HG03196 (cell line): Measurements from ENCODE around the gene MTG1.
"Not testable (repeated sequence)": the region's sequence is repeated elsewhere in the genome, so short reads cannot be mapped to it uniquely, and the experiment has no call there.

Experiments used
- ATAC-seq: cut with Tn5 transposase; IDR thresholded peaks from one replicate; pipeline ENCODE4 v1.9.1; 2021; ENCODE audit not compliant: unreplicated experiment

Gene MTG1

GRCh38 chr10:133397938-133398337 is 4.0 kb downstream of the MTG1 start:
- ATAC-seq, result no peak

DNA sequence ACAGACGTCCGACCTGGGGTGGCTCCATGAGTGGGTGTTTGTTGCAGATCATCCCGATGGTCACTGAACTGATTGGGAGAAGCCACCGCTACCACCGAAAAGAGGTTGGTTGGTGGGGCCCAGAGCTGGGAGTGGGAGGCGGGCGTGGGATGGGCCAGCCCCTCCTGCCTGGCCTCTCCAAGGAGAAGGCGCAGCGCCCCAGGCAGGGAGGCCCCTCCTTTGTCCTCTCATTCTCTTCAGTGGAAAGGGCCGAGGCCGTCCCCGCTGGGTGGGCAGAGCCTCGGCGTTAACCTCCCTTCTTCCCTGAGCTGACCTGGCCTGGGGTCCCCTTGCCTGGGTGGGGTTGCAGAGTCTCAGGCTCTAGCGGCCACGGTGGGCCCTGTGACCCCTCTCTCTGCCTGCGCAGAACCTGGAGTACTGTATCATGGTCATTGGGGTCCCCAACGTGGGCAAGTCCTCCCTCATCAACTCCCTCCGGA is 5.2 kb downstream of the MTG1 start:
- no peak for ATAC-seq

DNA sequence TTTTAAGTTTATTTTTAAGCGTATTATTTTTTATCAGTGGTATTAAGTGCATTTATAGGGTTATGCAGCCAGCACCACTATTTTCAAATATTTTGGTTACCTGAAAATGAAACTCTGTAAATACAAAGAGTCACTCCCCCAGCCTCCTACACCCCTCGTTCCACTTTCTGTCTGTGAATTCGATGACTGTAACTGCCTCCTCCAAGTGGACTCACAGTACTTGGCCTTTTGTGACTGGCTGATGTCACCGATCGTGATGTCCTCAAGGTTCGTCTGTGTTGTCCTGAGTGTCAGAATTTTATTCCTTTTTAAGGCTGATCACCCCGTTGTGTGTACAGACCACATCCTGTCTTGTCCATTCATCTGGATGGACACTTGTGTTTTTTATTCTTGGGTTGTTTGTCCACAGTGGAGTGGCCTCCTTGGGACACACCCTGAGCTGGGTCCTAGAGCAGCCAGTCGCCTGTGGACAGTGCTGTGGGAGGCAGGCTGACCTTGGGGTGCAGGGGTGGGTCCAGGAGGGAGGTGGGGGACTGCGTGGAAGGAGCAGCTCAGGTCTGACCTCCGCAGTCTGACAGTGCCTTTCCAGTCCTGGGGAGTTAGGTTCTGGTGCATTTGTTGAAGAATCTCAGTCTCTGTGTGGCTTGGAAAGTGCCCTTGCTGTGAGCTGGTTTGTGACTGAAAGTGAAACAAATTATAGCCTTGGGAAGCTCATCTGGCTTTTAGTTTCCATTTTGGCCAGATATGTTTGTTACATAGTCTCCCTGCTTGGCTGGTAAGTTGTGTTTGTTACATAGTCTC is 6.9 kb downstream of the MTG1 start:
- ATAC-seq, result peak; percentile 65

GRCh38 chr10:133401500-133401899 is 7.5 kb downstream of the MTG1 start:
- ATAC-seq, result peak; percentile 1

- ATAC-seq, result no peak
Observed at GRCh38 chr10:133401981-133402725, 8.2 kb downstream of the MTG1 start.

- no peak for ATAC-seq
Observed at GRCh38 chr10:133403359-133403758, 9.4 kb downstream of the MTG1 start.

GRCh38 chr10:133403784-133404183 is 9.8 kb downstream of the MTG1 start:
- no peak for ATAC-seq

DNA sequence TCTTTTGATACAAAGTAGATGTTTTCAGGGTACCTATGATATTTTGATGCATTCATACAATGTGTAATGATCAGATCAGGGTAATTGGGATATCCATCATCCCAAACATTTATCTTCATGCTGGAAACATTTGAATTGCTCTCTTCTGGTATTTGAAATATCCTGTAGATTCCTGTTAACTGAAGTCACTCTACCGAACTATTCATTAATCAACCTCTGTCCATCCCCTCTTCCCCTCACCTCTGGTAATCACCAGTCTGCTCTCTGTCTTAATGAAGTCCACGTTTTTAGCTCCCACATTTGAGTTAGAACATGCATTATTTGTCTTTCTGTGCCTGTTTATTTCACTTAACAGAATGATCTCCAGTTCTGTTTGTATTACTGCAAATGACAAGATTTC is 11.3 kb downstream of the MTG1 start:
- ATAC-seq, result no peak

DNA sequence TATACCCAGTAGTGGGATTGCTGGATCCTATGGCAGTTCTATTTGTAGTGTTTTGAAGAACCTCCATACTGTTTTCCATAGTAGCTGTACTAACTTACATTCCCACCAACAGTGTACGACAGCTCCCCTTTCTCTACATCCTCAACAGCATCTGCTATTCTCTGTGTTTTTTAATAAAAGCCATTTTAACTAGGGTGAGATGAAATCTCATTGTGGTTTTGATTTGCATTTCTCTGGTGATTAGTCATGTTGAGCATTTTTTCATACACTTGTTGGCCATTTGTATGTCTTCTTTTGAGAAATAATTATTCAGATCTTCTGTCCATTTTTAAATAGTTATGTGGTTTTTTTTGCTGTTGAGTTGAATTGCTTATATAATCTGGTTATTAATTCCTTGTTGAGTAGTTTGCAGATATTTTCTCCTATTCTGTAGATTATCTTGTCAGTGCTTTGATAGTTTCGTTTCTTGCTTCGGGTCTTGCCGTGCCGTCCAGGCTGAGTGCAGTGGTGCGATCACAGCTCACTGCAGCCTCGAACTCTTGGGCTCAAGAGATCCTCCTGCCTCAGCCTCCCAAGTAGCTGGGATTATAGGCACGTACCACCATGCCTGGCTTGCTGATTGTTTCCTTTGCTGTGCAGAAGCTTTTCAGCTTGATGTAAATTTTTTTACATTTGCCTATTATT is 12.0 kb downstream of the MTG1 start:
- no peak for ATAC-seq

DNA sequence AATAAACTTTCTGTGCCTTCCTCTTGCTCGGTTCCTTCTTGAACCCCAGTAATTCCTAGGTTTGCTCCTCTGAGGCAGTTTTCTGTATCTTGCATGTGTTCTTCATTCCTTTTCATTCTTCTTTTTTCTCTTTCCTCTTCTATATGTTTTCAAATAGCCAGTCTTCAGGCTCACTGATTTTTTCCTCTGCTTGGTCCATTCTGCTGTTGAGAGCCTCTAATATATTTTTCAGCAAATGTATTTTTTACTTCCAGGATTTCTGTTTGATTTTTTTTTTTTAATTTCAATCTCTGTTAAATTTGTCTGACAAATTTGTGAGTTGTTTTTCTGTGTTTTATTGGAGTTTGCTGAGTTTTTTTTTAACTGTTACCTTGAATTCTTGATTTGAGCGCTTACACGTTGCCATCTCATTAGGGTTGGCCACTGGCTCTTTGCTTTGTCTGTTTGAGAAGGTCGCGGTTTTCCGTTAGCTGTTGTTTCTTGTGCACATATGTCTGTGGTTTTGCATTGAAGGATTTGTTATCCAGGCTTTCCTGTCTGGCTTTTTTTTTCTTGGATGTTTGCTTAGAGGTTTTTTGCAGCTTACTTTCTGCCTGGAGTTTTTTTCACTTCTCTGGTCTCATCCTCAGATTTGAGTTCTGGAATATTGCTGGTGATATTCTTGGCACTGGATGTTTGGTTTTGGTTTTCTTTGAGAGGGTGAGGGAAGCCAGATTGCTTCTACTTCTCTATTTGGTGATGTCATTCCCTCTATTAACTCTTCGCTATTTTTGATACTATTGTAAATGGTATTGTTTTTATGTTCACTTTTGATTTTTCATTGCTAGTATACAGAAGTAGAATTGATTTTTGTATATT is 17.8 kb downstream of the MTG1 start:
- no peak for ATAC-seq

DNA sequence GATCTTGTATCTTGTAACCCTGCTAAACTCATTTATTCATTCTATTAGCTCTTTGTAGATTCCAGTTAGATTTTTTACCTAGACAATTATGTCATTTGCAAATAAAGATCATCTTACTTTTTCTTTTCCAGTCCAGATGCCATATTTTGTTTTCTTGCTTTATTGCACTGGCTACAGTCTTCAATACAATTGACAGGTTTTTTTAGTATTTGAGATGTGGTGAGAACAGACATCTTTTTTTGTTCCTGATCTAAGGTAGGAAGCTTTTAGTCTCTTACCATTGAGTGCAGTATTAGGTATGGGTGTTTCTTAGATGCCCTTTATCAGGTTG is 18.4 kb downstream of the MTG1 start:
- ATAC-seq, result no peak

DNA sequence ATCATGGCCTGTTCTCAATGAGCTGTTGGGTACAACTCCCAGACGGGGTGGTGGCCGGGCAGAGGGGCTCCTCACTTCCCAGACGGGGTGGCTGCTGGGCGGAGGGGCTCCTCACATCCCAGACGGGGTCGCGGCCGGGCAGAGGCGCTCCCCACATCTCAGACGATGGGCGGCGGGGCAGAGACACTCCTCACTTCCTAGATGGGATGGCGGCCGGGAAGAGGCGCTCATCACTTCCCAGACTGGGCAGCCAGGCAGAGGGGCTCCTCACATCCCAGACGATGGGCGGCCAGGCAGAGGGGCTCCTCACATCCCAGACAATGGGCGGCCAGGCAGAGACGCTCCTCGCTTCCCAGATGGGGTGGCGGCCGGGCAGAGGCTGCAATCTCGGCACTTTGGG is 20.4 kb downstream of the MTG1 start:
- ATAC-seq, result not testable (repeated sequence)

- ATAC-seq, result no peak
Observed at GRCh38 chr10:133415752-133416151, 21.8 kb downstream of the MTG1 start.

- no peak for ATAC-seq
Observed at GRCh38 chr10:133418289-133418993, 24.5 kb downstream of the MTG1 start.

DNA sequence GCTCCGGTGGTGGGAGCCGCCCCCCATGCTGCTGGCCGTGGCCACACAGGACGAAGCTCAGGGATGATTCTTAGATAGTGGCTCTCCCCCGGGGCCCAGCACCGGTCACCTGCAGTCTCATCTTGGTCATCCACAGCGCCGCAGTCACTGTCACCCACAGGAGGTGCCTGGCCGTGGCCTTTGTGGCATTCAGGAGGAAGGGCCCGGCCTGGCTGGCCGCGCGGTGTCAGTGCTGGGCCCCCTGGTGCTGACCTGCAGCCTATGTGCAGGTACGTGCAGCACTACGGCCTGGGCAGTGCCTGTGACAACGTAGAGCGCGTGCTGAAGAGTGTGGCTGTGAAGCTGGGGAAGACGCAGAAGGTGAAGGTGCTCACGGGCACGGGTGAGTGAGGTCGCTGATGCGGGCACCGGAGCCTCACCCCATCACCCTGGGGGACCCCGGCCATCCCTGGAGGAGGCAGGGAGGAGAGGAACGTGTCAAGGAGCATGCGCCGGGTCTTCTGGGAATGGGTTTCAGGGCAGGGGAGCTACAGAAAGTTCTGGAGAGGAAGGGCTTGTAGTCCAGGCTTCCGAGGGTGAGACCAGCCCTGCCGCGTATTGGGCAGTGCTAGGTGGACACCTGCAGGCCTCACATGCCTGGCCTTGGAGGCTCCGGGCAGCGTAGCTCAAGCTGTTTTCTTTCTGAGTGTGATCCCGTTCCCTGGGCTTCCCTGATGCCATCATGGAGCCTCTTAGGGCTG is 25.4 kb downstream of the MTG1 start:
- ATAC-seq, result no peak

GRCh38 chr10:133420028-133420427 is 26.1 kb downstream of the MTG1 start:
- no peak for ATAC-seq

- no peak for ATAC-seq
Observed at GRCh38 chr10:133420579-133420978, 26.6 kb downstream of the MTG1 start.

DNA sequence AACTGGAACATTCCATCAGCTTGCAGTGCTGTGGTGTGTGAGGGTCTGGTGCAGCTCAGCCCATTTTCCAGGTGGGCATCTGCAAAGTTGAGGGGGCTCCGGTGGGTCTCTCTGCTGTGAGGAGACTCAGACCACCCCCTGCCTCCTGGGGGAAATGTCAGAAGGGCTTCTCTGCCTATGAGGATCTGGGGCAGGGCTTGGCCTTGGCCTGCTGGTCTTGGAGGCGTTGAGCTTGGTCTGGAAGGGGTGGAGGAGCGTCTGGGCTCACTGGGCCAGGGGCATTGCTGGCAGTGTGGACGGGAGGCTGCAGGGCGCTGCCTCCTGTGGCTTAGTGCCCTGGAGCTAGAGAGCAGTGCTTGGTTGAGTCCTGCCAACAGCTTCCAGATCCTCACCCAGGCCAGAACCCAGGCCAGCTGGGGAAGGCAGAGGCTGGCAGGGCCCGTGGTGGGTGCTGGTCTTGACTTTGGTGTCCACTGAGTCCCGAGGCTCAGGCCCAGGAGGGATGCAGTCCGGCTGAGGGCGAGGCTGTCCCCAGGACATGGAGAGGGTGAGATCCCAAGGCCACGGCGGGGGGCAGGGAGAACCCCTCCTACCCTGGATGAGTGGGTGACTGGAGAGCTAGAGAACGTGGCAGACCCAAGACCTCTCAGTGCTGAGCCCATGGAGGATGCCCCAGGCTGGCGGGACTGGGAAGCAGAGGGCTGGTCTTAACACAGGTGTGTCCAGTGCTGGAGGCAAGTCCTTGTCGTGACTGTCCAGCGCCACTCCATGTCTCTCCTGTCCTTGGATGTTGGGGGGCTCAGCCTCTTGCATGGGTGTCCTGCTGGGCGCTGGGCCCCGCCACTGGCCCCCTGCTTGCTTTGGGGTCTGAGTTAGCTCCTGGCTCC is 27.6 kb downstream of the MTG1 start:
- no peak for ATAC-seq
